ENCODE data around the gene KLHL12.
A peak's percentile ranks its signal among the peaks of the same experiment; 100 is the strongest.

Gene KLHL12

GRCh38 chr1:202926581-202927491 lies at the start of gene KLHL12:
Gene KLHL12 (minus strand): TSS chr1:202927234. CDS start chr1:202925162, 2,072 bp downstream.
- DNase-seq (ENCODE audit: extremely low read depth in 1 of 2, low read depth in 1 of 2) = peak; percentile 87 to 96

- no peak for DNase-seq (ENCODE audit: extremely low read depth in 1 of 2, low read depth in 1 of 2)
Measured at GRCh38 chr1:202976633-202977032, 49.6 kb upstream of the KLHL12 start.

- DNase-seq (ENCODE audit: extremely low read depth in 1 of 2, low read depth in 1 of 2) = no peak
Measured at GRCh38 chr1:202974856-202975255, 47.8 kb upstream of the KLHL12 start.

GRCh38 chr1:202972046-202972445 lies 45.0 kb upstream of the KLHL12 start:
- DNase-seq (ENCODE audit: extremely low read depth in 1 of 2, low read depth in 1 of 2) = no peak

- no peak for DNase-seq (ENCODE audit: extremely low read depth in 1 of 2, low read depth in 1 of 2)
Measured at GRCh38 chr1:202968895-202969295, 41.9 kb upstream of the KLHL12 start.

GRCh38 chr1:202968351-202968750 lies 41.3 kb upstream of the KLHL12 start:
- DNase-seq (ENCODE audit: extremely low read depth in 1 of 2, low read depth in 1 of 2) = no peak

- DNase-seq (ENCODE audit: extremely low read depth in 1 of 2, low read depth in 1 of 2) = no peak
Measured at GRCh38 chr1:202967684-202968281, 40.7 kb upstream of the KLHL12 start.

- no peak for DNase-seq (ENCODE audit: extremely low read depth in 1 of 2, low read depth in 1 of 2)
Measured at GRCh38 chr1:202966006-202966898, 39.2 kb upstream of the KLHL12 start.

GRCh38 chr1:202965422-202965821 lies 38.4 kb upstream of the KLHL12 start:
- DNase-seq (ENCODE audit: extremely low read depth in 1 of 2, low read depth in 1 of 2) = no peak

- DNase-seq (ENCODE audit: extremely low read depth in 1 of 2, low read depth in 1 of 2) = no peak
Measured at GRCh38 chr1:202964791-202965410, 37.9 kb upstream of the KLHL12 start.

- DNase-seq (ENCODE audit: extremely low read depth in 1 of 2, low read depth in 1 of 2) = no peak
Measured at GRCh38 chr1:202961220-202961880, 34.3 kb upstream of the KLHL12 start.

GRCh38 chr1:202959276-202959620 lies 32.2 kb upstream of the KLHL12 start:
- DNase-seq (ENCODE audit: extremely low read depth in 1 of 2, low read depth in 1 of 2) = no peak

GRCh38 chr1:202958544-202959275 lies 31.7 kb upstream of the KLHL12 start:
- no peak for DNase-seq (ENCODE audit: extremely low read depth in 1 of 2, low read depth in 1 of 2)

GRCh38 chr1:202957733-202958543 lies 30.9 kb upstream of the KLHL12 start, which contains the start of gene ADIPOR1:
Gene ADIPOR1 (minus strand): TSS chr1:202958312. CDS start chr1:202951070, 7,242 bp downstream.
- DNase-seq (ENCODE audit: extremely low read depth in 1 of 2, low read depth in 1 of 2) = peak; percentile 76 to 92

GRCh38 chr1:202956969-202957368 lies 29.9 kb upstream of the KLHL12 start:
- DNase-seq (ENCODE audit: extremely low read depth in 1 of 2, low read depth in 1 of 2) = no peak

GRCh38 chr1:202954057-202954745 lies 27.2 kb upstream of the KLHL12 start:
- DNase-seq (ENCODE audit: extremely low read depth in 1 of 2, low read depth in 1 of 2) = no peak

- no peak for DNase-seq (ENCODE audit: extremely low read depth in 1 of 2, low read depth in 1 of 2)
Measured at GRCh38 chr1:202953392-202953791, 26.4 kb upstream of the KLHL12 start.

- no peak for DNase-seq (ENCODE audit: extremely low read depth in 1 of 2, low read depth in 1 of 2)
Measured at GRCh38 chr1:202952818-202953217, 25.8 kb upstream of the KLHL12 start.

All from activated CD8-positive, alpha-beta memory T cell treated with anti-CD3 and anti-CD28 coated beads for 1 hour (primary cell).